Measurements from ENCODE around the gene ZSCAN10. TPM values are rescaled to one million over a fixed set of nuclear protein-coding genes. Genes with fewer than 3 reads are reported as not detected.
A peak's percentile ranks its signal among the peaks of the same experiment; 100 is the strongest.

The ZSCAN10 gene
- not detected in 2 replicates for total RNA-seq (2016; rRNA removed; fragmentation: Illumina TruSeq; extraction: Trizol)
- not detected in 2 replicates for total RNA-seq (2016; cell fraction: cytosol; rRNA removed; fragmentation: Illumina TruSeq; extraction: Trizol; ENCODE audit: low read depth)
- 0.06 TPM in 1 of 2 replicates, not detected in the other for total RNA-seq (2016; cell fraction: insoluble cytoplasmic fraction; rRNA removed; fragmentation: Illumina TruSeq; extraction: Trizol)
- total RNA-seq (2016; cell fraction: membrane; rRNA removed; fragmentation: Illumina TruSeq; extraction: Trizol): not detected in 2 replicates
- total RNA-seq (2016; cell fraction: nucleus; rRNA removed; fragmentation: Illumina TruSeq; extraction: Trizol): 0.16 TPM in 1 of 2 replicates, not detected in the other
- not detected in 2 replicates for polyA plus RNA-seq (2011; rRNA removed)
- 0.04 TPM in 1 of 2 replicates, not detected in the other for polyA plus RNA-seq (2011; cell fraction: cytosol; rRNA removed)
- 0.31 and 0.82 TPM in 2 replicates for polyA plus RNA-seq (2011; cell fraction: nucleus; rRNA removed)
- 0.11 and 0.17 TPM in 2 replicates for polyA plus RNA-seq (2012)
- polyA plus RNA-seq (2016; cell fraction: cytosol; fragmentation: Illumina TruSeq; extraction: Trizol; ENCODE audit: low read depth): not detected in 2 replicates
- polyA plus RNA-seq (2016; cell fraction: insoluble cytoplasmic fraction; fragmentation: Illumina TruSeq; extraction: Trizol; ENCODE audit: low read depth): 0.16 TPM in 1 of 2 replicates, not detected in the other
- polyA plus RNA-seq (2016; cell fraction: membrane; fragmentation: Illumina TruSeq; extraction: Trizol; ENCODE audit: low read depth): not detected in 2 replicates
- not detected in 2 replicates for polyA plus RNA-seq (2016; cell fraction: nucleus; fragmentation: Illumina TruSeq; extraction: Trizol; ENCODE audit: insufficient read depth, low read depth)
- polyA minus RNA-seq (2011; rRNA and poly(A)+ RNA removed; ENCODE audit: low replicate concordance): not detected in 2 replicates
- not detected in 2 replicates for polyA minus RNA-seq (2011; cell fraction: cytosol; rRNA and poly(A)+ RNA removed)
- not detected in 2 replicates for polyA minus RNA-seq (2011; cell fraction: nucleus; rRNA and poly(A)+ RNA removed)
- Bru-seq, nascent RNA: not detected
- BruChase-seq, experiment 1, labeled RNA remaining after a 6-hour chase: percentile 17 among the genes with signal in this experiment
- BruChase-seq, experiment 2, labeled RNA remaining after a 2-hour chase: not detected
- long read RNA-seq, experiment 1: 0 reads
- long read RNA-seq, experiment 2: 0 reads

DNA sequence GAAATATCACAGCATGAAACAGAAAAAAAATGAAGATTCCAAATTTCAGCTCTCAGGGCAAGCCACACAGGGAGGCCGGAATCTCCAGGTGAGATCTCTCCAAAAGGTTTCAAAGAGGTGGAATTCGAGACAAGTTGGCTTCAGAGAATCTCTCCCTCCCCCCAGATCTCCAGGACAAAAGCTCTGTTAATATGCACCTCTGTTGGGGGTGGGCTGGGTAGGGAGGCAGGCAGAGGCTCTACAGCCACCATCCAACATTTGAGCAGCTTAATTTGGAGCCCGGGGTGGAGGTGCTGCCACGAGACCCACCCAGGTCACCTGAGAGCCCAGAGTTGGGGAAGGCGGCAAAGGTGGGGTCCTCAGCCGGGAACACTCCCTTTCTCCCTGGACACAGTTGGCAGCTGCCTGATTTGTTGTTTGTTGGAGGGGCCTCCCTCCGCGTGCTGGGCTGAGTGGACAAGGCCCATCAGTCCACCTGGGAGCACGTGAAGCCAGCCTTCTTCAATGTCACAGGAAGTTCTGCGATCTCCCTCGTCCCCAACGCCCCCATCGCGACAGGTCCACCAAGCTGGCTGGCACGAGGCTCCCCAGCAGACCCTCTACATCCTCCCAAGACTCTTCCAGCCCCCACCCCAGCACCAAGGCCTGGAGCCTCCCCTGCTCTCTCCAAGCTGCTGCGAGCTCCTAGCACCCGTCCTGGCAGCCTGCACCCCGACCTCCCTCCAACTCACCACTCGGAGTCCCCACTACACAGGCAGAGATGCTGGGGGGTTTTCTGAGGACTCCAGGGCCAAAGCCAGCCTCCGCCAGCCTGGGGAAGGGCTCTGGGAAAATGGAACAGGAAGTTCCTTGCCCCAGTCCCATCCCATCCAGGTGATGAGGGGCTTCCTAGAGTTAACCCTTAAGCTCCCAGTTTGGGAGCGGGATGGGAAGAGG lies at the start of gene ZSCAN10:
ZSCAN10 (minus strand) TSS at position 836 of the 936 bp plus-strand sequence. CDS start 6,357 bp downstream, outside the sequence.
- in situ Hi-C loops (cut with HindIII; ENCODE audit: extremely low pct_ligation_motif_present, low pct_unique_long_range_greater_than_20kb) (no loop called here), intact Hi-C loops (cut with micrococcal nuclease; ENCODE audit: unreplicated experiment) (loop anchor here (5.0 kb wide), 1 partner anchor 34 kb away; no protein-coding TSS in a partner anchor)
- no peak for DNase-seq (ENCODE audit: low spot score)
- Histone ChIP-seq H2AFZ (ENCODE audit: low read length) (peak within 1 kb of the TSS; percentile 87), H3K27me3 (ENCODE audit: control insufficient read depth in 1 of 2, insufficient read depth in 2 of 2, low read length in 2 of 2) (peaks cover 0 to 13% of the 10 kb centered on the region in 2 experiments; a peak in 2 of 5 replicates), H3K9ac (ENCODE audit: insufficient read depth, low read depth, low read length) (0 out of 2 replicates have a peak within 1 kb of the TSS, but pooled peaks have one; percentile 23), H3K27ac (ENCODE audit: extremely low read length, insufficient read depth, low read length) (no peak within 1 kb of the TSS), H4K20me1 (ENCODE audit: insufficient read depth, low read length) (no peaks in the 10 kb centered on the region), H3K4me3 (replicated peaks in 1 of 3; ENCODE audit: insufficient read depth in 1 of 3, low read depth in 2 of 3, low read length in 3 of 3) (peak within 1 kb of the TSS in 2 of 3 experiments; percentile 5 to 62; a peak in 2 of 6 replicates), H3K36me3 (replicated peaks in 1 of 2; ENCODE audit: control insufficient read depth in 1 of 2, insufficient read depth in 2 of 2, low read length in 2 of 2) (no peaks in the 10 kb centered on the region), H3K9me3 (ENCODE audit: low read length) (no peaks in the 10 kb centered on the region), H3K4me1 (ENCODE audit: insufficient read depth, low read length) (peaks cover 54% of the 10 kb centered on the region), H3K4me2 (ENCODE audit: low read depth, low read length) (peak within 1 kb of the TSS; percentile 86), H3K79me2 (ENCODE audit: insufficient read depth, low read length) (no peaks in the 10 kb centered on the region)
- no TSS peak for BruUV-seq (replicated peaks)
- POLR2A ChIA-PET: interaction anchor here (0.7 to 3.3 kb wide), 10 partner anchors 8 to 1918 kb away, joined by 3 to 17 read pairs (median 6); partner anchors contain the start of genes IL32 and ZNF213
- no peak for ATAC-seq
- TF ChIP-seq KDM2A (CRISPR knock-in tag; IDR thresholded peaks at IDR 0.05; ENCODE audit: borderline replicate concordance, low read depth): no peak
- TF ChIP-seq SP2 (CRISPR knock-in tag; IDR thresholded peaks at IDR 0.05): no peak
- TF ChIP-seq ZNF263 (CRISPR knock-in tag; IDR thresholded peaks at IDR 0.05): peak; percentile 60; the same call in 1 of the 2 replicates
- TF ChIP-seq, protein P1, sequence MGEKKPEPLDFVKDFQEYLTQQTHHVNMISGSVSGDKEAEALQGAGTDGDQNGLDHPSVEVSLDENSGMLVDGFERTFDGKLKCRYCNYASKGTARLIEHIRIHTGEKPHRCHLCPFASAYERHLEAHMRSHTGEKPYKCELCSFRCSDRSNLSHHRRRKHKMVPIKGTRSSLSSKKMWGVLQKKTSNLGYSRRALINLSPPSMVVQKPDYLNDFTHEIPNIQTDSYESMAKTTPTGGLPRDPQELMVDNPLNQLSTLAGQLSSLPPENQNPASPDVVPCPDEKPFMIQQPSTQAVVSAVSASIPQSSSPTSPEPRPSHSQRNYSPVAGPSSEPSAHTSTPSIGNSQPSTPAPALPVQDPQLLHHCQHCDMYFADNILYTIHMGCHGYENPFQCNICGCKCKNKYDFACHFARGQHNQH (CRISPR knock-in tag; IDR thresholded peaks at IDR 0.05): no peak
- TF ChIP-seq ZNF652 (CRISPR knock-in tag; IDR thresholded peaks at IDR 0.05; ENCODE audit: borderline replicate concordance, low read depth): peak; percentile 75
- TF ChIP-seq, protein P2, sequence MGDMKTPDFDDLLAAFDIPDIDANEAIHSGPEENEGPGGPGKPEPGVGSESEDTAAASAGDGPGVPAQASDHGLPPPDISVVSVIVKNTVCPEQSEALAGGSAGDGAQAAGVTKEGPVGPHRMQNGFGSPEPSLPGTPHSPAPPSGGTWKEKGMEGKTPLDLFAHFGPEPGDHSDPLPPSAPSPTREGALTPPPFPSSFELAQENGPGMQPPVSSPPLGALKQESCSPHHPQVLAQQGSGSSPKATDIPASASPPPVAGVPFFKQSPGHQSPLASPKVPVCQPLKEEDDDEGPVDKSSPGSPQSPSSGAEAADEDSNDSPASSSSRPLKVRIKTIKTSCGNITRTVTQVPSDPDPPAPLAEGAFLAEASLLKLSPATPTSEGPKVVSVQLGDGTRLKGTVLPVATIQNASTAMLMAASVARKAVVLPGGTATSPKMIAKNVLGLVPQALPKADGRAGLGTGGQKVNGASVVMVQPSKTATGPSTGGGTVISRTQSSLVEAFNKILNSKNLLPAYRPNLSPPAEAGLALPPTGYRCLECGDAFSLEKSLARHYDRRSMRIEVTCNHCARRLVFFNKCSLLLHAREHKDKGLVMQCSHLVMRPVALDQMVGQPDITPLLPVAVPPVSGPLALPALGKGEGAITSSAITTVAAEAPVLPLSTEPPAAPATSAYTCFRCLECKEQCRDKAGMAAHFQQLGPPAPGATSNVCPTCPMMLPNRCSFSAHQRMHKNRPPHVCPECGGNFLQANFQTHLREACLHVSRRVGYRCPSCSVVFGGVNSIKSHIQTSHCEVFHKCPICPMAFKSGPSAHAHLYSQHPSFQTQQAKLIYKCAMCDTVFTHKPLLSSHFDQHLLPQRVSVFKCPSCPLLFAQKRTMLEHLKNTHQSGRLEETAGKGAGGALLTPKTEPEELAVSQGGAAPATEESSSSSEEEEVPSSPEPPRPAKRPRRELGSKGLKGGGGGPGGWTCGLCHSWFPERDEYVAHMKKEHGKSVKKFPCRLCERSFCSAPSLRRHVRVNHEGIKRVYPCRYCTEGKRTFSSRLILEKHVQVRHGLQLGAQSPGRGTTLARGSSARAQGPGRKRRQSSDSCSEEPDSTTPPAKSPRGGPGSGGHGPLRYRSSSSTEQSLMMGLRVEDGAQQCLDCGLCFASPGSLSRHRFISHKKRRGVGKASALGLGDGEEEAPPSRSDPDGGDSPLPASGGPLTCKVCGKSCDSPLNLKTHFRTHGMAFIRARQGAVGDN (CRISPR knock-in tag; IDR thresholded peaks at IDR 0.05): peak; percentile 63
- TF ChIP-seq, protein P3, sequence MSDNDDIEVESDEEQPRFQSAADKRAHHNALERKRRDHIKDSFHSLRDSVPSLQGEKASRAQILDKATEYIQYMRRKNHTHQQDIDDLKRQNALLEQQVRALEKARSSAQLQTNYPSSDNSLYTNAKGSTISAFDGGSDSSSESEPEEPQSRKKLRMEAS (IDR thresholded peaks at IDR 0.05): peak; percentile 62
- TF ChIP-seq, protein P4, sequence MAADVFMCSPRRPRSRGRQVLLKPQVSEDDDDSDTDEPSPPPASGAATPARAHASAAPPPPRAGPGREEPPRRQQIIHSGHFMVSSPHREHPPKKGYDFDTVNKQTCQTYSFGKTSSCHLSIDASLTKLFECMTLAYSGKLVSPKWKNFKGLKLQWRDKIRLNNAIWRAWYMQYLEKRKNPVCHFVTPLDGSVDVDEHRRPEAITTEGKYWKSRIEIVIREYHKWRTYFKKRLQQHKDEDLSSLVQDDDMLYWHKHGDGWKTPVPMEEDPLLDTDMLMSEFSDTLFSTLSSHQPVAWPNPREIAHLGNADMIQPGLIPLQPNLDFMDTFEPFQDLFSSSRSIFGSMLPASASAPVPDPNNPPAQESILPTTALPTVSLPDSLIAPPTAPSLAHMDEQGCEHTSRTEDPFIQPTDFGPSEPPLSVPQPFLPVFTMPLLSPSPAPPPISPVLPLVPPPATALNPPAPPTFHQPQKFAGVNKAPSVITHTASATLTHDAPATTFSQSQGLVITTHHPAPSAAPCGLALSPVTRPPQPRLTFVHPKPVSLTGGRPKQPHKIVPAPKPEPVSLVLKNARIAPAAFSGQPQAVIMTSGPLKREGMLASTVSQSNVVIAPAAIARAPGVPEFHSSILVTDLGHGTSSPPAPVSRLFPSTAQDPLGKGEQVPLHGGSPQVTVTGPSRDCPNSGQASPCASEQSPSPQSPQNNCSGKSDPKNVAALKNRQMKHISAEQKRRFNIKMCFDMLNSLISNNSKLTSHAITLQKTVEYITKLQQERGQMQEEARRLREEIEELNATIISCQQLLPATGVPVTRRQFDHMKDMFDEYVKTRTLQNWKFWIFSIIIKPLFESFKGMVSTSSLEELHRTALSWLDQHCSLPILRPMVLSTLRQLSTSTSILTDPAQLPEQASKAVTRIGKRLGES (CRISPR knock-in tag; IDR thresholded peaks at IDR 0.05; ENCODE audit: borderline replicate concordance): no peak
- FAIRE-seq: no peak
- WGBS (ENCODE audit: low lambda C conversion rate): 51% methylated on average over 10 of the region's 21 CpGs
- CTCF ChIA-PET (ENCODE audit: low intra/inter-chr PET ratio, low total read pairs): no interaction called here
